Omental fat pad (tissue), 4 donors: ENCODE measurements around the gene FAM216A. TPM values are rescaled to one million over a fixed set of nuclear protein-coding genes. Genes with fewer than 3 reads are reported as not detected.
"Not testable (repeated sequence)": the region's sequence is repeated elsewhere in the genome, so short reads cannot be mapped to it uniquely, and the experiment has no call there.

Experiments used
- ATAC-seq: fragments of 150-250 bp; one replicate; pipeline ENCODE4 v1.9.1; 2016; ENCODE audit warnings: mild to moderate bottlenecking, moderate library complexity; ENCODE audit not compliant: low FRiP score
- DNase-seq: peaks from one replicate; pipeline ENCODE4 v3.0.0-alpha.2; 2019; ENCODE audit warnings: low spot score
- CTCF ChIP-seq, 3 donors: fragments of 450-650 bp; IDR thresholded peaks; one replicate each; pipeline ENCODE4 v1.5.1; 2016 to 2017; ENCODE audit warnings: antibody characterized with exemption in 3 of 3, mild to moderate bottlenecking in 3 of 3, moderate library complexity in 2 of 3
- total RNA-seq, 4 donors: library from RNA; depleted of rRNA; stranded (reverse); fragments of >200 nt; gene quantifications; one replicate each; pipeline ENCODE4 v1.1.0, GENCODE V29; 2016

The FAM216A gene
- total RNA-seq, 4 donors from 2014 or later = 5.0 to 8.0 (median 6.3) TPM

GRCh38 chr12:110458756-110459155 is 9.9 kb upstream of the FAM216A start:
- ATAC-seq (no peak), DNase-seq (no peak)
- no peak for TF ChIP-seq CTCF (IDR thresholded peaks at IDR 0.05)

- ATAC-seq, DNase-seq: not testable (repeated sequence)
Measured at GRCh38 chr12:110461189-110461588, 7.5 kb upstream of the FAM216A start.

- ATAC-seq = no peak
- no peak for TF ChIP-seq CTCF (IDR thresholded peaks at IDR 0.05)
- DNase-seq = no peak
Measured at GRCh38 chr12:110465024-110465423, 3.6 kb upstream of the FAM216A start.

- ATAC-seq = not testable (repeated sequence)
Measured at GRCh38 chr12:110465765-110466164, 2.9 kb upstream of the FAM216A start.

GRCh38 chr12:110466791-110467190 is 1.9 kb upstream of the FAM216A start:
- no peak for DNase-seq
- no peak for TF ChIP-seq CTCF (IDR thresholded peaks at IDR 0.05)
- ATAC-seq = no peak

More at GRCh38 chr12:110465765-110466164, 2.9 kb upstream of the FAM216A start:
- DNase-seq = not testable (repeated sequence)

- DNase-seq (no peak), ATAC-seq (no peak)
- TF ChIP-seq CTCF (IDR thresholded peaks at IDR 0.05) = no peak
Measured at GRCh38 chr12:110467847-110468213, 815 bp upstream of the FAM216A start.

- DNase-seq = no peak
- ATAC-seq = no peak
- TF ChIP-seq CTCF (IDR thresholded peaks at IDR 0.05) = no peak
Measured at GRCh38 chr12:110475426-110475825, 6.8 kb downstream of the FAM216A start.

- DNase-seq (no peak), ATAC-seq (no peak)
- no peak for TF ChIP-seq CTCF (IDR thresholded peaks at IDR 0.05)
Measured at GRCh38 chr12:110498984-110499706, 30.5 kb downstream of the FAM216A start.
